Measurements from ENCODE around the gene GLIPR2. TPM values are rescaled to one million over a fixed set of nuclear protein-coding genes. Genes with fewer than 3 reads are reported as not detected.

Gene GLIPR2
- total RNA-seq, 4 donors from 2014 or later, result 8.6 to 31.4 (median 11.6) TPM

- H3K4me3 ChIP-seq, result no peak overlapping the region
- DNase-seq, result peak in 2 of 3 donors; percentile 35 to 65
- H3K36me3 ChIP-seq, result no peaks in the 10 kb centered on the region
- no peak for TF ChIP-seq POLR2A (IDR thresholded peaks at IDR 0.05)
- TF ChIP-seq, protein P1, sequence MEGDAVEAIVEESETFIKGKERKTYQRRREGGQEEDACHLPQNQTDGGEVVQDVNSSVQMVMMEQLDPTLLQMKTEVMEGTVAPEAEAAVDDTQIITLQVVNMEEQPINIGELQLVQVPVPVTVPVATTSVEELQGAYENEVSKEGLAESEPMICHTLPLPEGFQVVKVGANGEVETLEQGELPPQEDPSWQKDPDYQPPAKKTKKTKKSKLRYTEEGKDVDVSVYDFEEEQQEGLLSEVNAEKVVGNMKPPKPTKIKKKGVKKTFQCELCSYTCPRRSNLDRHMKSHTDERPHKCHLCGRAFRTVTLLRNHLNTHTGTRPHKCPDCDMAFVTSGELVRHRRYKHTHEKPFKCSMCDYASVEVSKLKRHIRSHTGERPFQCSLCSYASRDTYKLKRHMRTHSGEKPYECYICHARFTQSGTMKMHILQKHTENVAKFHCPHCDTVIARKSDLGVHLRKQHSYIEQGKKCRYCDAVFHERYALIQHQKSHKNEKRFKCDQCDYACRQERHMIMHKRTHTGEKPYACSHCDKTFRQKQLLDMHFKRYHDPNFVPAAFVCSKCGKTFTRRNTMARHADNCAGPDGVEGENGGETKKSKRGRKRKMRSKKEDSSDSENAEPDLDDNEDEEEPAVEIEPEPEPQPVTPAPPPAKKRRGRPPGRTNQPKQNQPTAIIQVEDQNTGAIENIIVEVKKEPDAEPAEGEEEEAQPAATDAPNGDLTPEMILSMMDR (IDR thresholded peaks at IDR 0.05), result no peak
- H3K9me3 ChIP-seq, result no peaks in the 10 kb centered on the region
- no peaks in the 10 kb centered on the region for H3K27me3 ChIP-seq
- H3K4me1 ChIP-seq, result peaks cover 0 to 15% (median 0%) of the 10 kb centered on the region in 4 donors
- H3K27ac ChIP-seq, result peak overlapping the region; percentile 5 to 63 (median 19)
Observed at GRCh38 chr9:36092509-36093215, 43.9 kb upstream of the GLIPR2 start.

DNA sequence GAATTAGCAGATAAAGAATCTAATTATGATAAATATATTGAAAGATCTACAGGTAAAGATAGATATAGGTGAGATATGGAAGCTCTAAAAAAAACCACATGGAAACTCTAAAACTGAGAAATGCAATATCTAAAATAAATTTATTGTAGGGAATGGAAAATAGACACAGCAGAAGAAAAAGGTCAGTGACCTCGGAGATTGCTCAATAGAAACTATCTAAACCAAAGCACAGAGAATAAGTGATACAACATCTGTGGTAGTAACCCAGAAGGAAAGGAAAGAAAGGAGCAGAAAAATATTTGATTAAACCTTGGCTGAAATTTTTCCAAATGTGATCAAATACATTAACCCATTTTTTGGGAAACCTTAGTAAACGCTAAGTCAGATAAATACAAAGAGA lies 43.1 kb upstream of the GLIPR2 start:
- TF ChIP-seq, protein P1 (IDR thresholded peaks at IDR 0.05), result no peak
- no peak for TF ChIP-seq POLR2A (IDR thresholded peaks at IDR 0.05)

GRCh38 chr9:36099718-36100117 lies 36.8 kb upstream of the GLIPR2 start:
- no peak overlapping the region for H3K4me3 ChIP-seq
- no peak for DNase-seq
- no peaks in the 10 kb centered on the region for H3K4me1 ChIP-seq
- H3K9me3 ChIP-seq, result no peaks in the 10 kb centered on the region
- no peak overlapping the region for H3K27ac ChIP-seq
- TF ChIP-seq POLR2A (IDR thresholded peaks at IDR 0.05), result no peak
- TF ChIP-seq, protein P1 (IDR thresholded peaks at IDR 0.05), result no peak
- no peaks in the 10 kb centered on the region for H3K36me3 ChIP-seq
- H3K27me3 ChIP-seq, result no peaks in the 10 kb centered on the region

More for the DNA sequence above, 43.1 kb upstream of the GLIPR2 start:
- H3K4me3 ChIP-seq, result no peak overlapping the region
- H3K36me3 ChIP-seq, result no peaks in the 10 kb centered on the region
- DNase-seq, result no peak
- H3K27me3 ChIP-seq, result no peaks in the 10 kb centered on the region
- H3K27ac ChIP-seq, result no peak overlapping the region
- peaks cover 0 to 15% (median 0%) of the 10 kb centered on the region in 4 donors for H3K4me1 ChIP-seq
- no peaks in the 10 kb centered on the region for H3K9me3 ChIP-seq

DNA sequence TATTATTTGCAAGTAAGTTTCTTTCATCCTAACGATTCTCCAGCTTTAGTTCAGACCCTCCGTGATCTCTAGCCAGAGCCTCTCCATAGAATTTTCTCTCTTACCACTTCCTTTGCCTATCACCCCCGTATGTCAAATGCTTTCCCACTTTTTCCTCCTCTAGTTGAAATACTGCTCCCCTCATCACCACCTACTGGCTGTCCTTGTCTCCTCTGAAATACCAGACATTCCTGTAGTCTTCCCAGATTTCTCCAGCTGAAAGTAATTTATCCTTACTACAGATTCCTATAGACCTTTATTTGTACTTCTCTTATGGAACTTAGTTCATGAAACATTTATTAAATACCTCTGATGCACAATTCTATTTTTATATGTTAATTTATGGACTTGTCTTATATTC lies 36.0 kb upstream of the GLIPR2 start:
- H3K27me3 ChIP-seq, result no peaks in the 10 kb centered on the region
- no peaks in the 10 kb centered on the region for H3K9me3 ChIP-seq
- no peaks in the 10 kb centered on the region for H3K4me1 ChIP-seq
- no peak for TF ChIP-seq POLR2A (IDR thresholded peaks at IDR 0.05)
- TF ChIP-seq, protein P1 (IDR thresholded peaks at IDR 0.05), result no peak
- no peaks in the 10 kb centered on the region for H3K36me3 ChIP-seq
- no peak overlapping the region for H3K4me3 ChIP-seq
- no peak for DNase-seq
- no peak overlapping the region for H3K27ac ChIP-seq

- no peak overlapping the region for H3K27ac ChIP-seq
- TF ChIP-seq, protein P1 (IDR thresholded peaks at IDR 0.05), result no peak
- no peak for TF ChIP-seq POLR2A (IDR thresholded peaks at IDR 0.05)
- no peaks in the 10 kb centered on the region for H3K36me3 ChIP-seq
- peak in 1 of 3 donors; percentile 64 for DNase-seq
- H3K4me3 ChIP-seq, result no peak overlapping the region
- H3K9me3 ChIP-seq, result no peaks in the 10 kb centered on the region
- no peaks in the 10 kb centered on the region for H3K27me3 ChIP-seq
- no peaks in the 10 kb centered on the region for H3K4me1 ChIP-seq
Observed at GRCh38 chr9:36101916-36102741, 34.4 kb upstream of the GLIPR2 start.
